Activated T-cell treated with anti-CD3 and anti-CD28 coated beads, Interleukin-2, amount 50 U/mL, for 24 hours (primary cell): Measurements from ENCODE around the gene GFM1.

Source experiments
- DNase-seq: peaks from one replicate; pipeline ENCODE4 v3.0.0-alpha.2; 2020
- H3K27ac Mint-ChIP-seq: 2 replicates; pipeline ENCODE4 v1.8.0; 2020; ENCODE audit warnings: mild to moderate bottlenecking, mixed read lengths
- H3K27me3 Mint-ChIP-seq: 2 replicates; pipeline ENCODE4 v1.8.0; 2020; ENCODE audit warnings: mixed read lengths
- H3K36me3 Mint-ChIP-seq: 2 replicates; pipeline ENCODE4 v1.8.0; 2020; ENCODE audit warnings: low read depth, mixed read lengths
- H3K4me1 Mint-ChIP-seq: 2 replicates; pipeline ENCODE4 v1.8.0; 2020; ENCODE audit warnings: low read depth, mixed read lengths
- H3K4me3 Mint-ChIP-seq: 2 replicates; pipeline ENCODE4 v1.8.0; 2020; ENCODE audit warnings: mild to moderate bottlenecking, moderate library complexity, mixed read lengths
- H3K9me3 Mint-ChIP-seq: 2 replicates; pipeline ENCODE4 v1.8.0; 2020; ENCODE audit warnings: mixed read lengths

Gene GFM1

DNA sequence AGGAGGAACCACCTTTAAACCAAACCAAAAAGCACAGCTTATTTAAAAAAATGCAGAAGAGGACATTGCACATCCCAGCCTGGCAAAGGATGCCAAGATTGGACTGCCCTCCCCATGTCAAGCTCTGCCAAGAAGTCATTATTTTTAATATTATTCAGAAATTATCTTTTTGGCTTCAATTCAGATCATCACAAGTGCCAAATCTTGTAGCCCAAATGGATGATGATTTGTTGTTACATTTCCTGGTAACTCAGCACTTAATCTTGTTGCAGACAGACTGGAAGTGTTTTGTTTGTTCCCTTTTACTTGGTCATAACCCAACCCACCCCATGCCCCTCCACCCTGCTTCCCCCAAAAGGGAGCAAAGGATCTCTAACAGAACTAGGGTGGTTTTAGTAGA is 56.2 kb downstream of the GFM1 start:
- Mint-ChIP-seq H3K9me3 (no peaks in the 10 kb centered on the region), H3K4me3 (no peak overlapping the region), H3K4me1 (peaks cover 7% of the 10 kb centered on the region), H3K27me3 (no peaks in the 10 kb centered on the region), H3K36me3 (peaks cover 78% of the 10 kb centered on the region), H3K27ac (no peak overlapping the region)
- no peak for DNase-seq

DNA sequence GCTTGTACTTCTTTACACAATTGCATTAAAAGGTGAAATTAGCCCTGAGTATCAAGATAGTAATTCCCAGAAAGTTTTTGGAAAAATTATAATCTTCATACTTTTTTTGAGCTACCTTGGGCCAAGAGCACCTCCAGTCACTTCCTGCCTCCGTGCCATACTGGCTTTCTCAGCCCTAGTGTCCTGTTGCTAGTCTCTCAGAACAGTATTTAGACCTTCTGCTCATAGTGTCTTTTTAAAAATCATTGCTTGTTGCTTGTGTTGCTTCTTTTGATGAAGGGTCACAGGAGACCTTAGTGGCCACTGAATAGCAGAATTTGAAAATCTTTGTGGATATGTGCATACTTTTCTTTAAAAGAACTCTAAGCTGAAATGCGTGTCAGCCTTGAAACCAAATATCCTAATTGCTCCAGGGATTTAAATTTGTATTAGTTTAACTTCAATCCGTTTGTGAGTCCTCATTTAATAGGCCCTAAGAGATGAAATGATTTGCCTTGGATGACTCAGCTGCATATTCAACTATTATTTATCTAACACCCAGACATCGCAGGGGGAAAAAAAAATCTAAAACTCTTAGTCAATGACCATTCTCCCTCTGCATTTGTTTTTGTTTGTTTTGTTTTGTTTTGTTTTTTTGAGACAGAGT is 57.2 kb downstream of the GFM1 start:
- Mint-ChIP-seq H3K4me3 (no peak overlapping the region), H3K27ac (no peak overlapping the region)
- DNase-seq = no peak

DNA sequence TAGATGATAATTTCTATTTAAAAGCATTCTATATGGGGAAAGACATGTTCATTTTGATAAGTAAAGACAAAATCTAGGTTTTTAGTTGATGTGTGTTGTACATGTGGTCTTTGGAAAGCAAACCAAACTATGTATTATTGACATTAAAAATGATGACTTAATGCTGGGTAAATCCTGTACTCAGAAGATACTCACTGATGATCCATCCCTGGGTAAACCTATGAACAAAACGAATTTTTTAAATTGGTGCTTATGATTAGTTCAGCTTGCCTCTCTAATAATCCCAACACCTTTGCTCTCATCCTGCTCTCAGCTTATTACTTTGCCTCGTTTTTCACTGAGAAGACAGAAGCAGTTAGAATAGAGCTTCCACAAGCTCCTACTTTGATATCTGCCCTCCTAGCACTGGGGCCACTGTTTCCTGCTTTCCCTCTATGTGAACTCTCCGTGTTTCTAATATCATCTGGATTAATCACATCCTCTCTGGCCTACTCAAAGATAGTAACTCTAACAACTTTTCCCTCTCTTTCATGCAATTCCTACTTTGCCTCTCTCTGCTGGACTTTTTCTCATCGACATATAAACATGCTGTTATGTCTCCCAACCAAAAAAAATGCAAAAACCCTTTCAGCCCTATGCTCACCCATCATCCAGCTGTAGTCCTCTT is 58.6 kb downstream of the GFM1 start:
- DNase-seq = no peak
- Mint-ChIP-seq H3K36me3 (peaks cover 85% of the 10 kb centered on the region), H3K9me3 (no peaks in the 10 kb centered on the region), H3K4me1 (peaks cover 7% of the 10 kb centered on the region), H3K4me3 (no peak overlapping the region), H3K27me3 (no peaks in the 10 kb centered on the region), H3K27ac (no peak overlapping the region)

More for the DNA sequence above, 57.2 kb downstream of the GFM1 start:
- Mint-ChIP-seq H3K36me3 (peaks cover 83% of the 10 kb centered on the region), H3K9me3 (no peaks in the 10 kb centered on the region), H3K27me3 (no peaks in the 10 kb centered on the region), H3K4me1 (peaks cover 7% of the 10 kb centered on the region)

DNA sequence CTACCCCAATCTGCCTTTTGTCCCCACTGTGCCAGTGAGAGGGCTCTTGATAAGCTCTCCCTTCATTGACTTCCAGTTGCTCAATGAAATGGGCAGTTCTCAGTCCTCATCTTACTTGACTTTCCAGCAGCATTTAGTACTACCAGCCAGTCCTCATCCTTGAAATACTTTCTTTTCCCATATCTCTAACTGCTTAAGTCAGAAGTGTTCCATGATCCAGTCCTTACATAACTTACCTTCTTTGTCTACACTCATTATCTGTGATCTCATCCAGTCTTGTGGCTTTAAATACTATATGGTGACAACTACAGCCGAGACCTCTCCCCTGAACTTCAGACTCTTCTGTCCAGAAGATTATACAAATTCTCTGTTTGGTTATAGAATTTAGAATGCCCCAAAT is 59.2 kb downstream of the GFM1 start:
- Mint-ChIP-seq H3K9me3 (no peaks in the 10 kb centered on the region), H3K27me3 (no peaks in the 10 kb centered on the region), H3K27ac (no peak overlapping the region), H3K4me1 (peaks cover 7% of the 10 kb centered on the region), H3K4me3 (no peak overlapping the region), H3K36me3 (peaks cover 85% of the 10 kb centered on the region)
- DNase-seq = no peak

DNA sequence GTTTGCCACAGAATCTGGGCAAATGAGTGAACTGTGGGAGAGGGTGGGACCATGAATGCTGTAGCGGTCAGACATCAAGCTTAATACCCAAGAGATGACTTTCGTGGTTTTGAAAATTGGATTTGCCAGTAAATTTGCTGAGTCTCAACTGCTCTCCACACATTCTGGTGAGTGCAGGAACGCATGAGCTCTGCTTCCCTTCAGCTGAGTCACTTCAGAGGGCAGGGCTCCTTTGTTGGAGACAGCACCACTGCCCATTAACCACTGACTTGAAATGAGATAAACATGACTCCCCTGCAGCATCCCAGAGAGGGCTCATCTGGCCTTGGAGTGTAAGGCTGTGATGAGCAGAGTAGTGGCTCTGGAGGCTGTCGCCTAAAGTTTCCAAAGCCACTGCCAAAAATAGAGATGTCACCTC is 65.3 kb downstream of the GFM1 start:
- H3K36me3 Mint-ChIP-seq = peaks cover 97% of the 10 kb centered on the region
- H3K27ac Mint-ChIP-seq = peak overlapping the region; percentile 10
- H3K4me1 Mint-ChIP-seq = peaks cover 25% of the 10 kb centered on the region

DNA sequence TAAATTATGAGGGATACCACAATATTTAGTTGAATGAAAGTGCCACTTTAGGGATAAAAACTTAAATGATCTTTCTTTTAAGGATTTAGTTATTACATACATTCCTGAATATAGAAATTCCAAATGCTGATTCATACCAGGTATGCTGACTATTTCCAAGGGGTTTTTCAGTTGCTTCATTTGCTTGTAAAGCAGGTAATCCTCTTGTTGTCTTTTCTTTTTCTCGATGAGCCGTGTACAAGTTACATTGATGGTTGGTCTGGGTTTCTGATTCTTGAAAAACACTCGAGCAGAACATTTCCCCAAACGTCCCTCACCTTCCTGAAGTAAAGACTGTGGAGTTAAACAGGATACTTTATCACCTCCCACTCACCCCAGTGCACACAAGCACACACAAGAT is 66.3 kb downstream of the GFM1 start:
- H3K27me3 Mint-ChIP-seq = no peaks in the 10 kb centered on the region
- no peak overlapping the region for H3K27ac Mint-ChIP-seq
- H3K4me1 Mint-ChIP-seq = peaks cover 25% of the 10 kb centered on the region
- no peak for DNase-seq
- no peak overlapping the region for H3K4me3 Mint-ChIP-seq
- no peaks in the 10 kb centered on the region for H3K9me3 Mint-ChIP-seq
- H3K36me3 Mint-ChIP-seq = peaks cover 96% of the 10 kb centered on the region

More for the DNA sequence above, 65.3 kb downstream of the GFM1 start:
- H3K4me3 Mint-ChIP-seq = no peak overlapping the region
- DNase-seq = no peak
- H3K27me3 Mint-ChIP-seq = no peaks in the 10 kb centered on the region
- no peaks in the 10 kb centered on the region for H3K9me3 Mint-ChIP-seq

DNA sequence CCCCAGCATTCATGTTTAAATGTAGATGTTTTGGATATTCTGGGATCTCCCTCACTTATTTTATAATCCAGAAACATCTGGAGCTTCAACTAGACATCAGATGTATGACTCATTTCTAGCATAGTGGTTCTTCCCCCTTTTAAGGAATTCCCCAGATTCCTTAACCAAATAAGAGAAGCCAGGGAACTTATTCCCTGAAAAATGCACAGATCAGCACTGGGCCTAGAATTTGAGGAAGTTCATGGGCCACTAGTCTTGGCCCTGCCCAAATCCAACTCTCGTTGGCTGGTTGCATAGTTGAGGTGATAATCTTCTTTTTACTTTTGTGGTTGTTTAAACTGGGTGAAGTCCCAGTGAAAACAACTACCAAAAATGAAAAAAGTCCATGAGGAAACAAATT is 67.6 kb downstream of the GFM1 start:
- Mint-ChIP-seq H3K9me3 (no peaks in the 10 kb centered on the region), H3K4me1 (peaks cover 26% of the 10 kb centered on the region), H3K27me3 (no peaks in the 10 kb centered on the region), H3K36me3 (peaks cover 94% of the 10 kb centered on the region), H3K4me3 (no peak overlapping the region), H3K27ac (peak overlapping the region; percentile 6)
- DNase-seq = no peak

DNA sequence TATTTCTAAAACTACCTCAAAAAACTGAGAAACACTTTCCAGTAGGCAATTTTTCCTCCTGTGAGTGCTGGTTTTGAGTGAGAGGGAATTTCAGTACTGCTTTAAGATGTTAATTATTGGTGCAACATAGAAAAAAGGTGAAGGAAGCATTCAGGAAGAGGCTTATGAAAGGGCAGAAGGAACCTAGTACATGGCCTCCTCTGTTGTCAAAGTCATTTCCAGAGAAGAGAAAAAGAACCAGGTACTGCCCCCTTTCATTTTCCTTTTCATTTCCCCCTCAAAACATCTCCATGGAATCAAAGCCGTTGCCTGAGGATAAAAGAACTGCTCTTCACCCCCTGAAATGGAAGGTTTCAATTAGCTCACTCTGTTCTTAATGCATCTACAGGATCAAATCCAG is 68.1 kb downstream of the GFM1 start:
- no peak overlapping the region for H3K4me3 Mint-ChIP-seq
- H3K27ac Mint-ChIP-seq = peak overlapping the region; percentile 12
- DNase-seq = no peak
- H3K4me1 Mint-ChIP-seq = peaks cover 30% of the 10 kb centered on the region
- no peaks in the 10 kb centered on the region for H3K9me3 Mint-ChIP-seq
- no peaks in the 10 kb centered on the region for H3K27me3 Mint-ChIP-seq
- peaks cover 94% of the 10 kb centered on the region for H3K36me3 Mint-ChIP-seq

DNA sequence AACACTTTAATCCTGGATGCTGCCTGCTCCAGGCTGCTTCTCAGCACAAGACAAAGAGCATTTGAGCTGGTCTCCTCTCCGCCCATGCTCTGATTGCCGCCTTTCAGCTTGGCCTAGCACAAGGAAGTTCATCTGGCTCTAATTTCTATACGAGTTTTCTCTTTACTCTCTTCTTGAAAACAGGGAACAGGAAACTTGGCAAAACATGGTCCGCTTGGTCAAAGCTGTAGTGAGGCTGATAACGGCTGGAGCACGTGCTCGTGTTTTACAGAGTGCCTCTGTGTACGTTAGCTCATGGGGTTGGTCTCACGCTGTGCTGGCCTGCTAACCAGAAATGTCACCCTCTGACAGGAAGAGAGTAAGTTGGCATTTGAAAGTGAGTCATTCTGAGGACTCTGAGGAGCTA is 68.8 kb downstream of the GFM1 start:
- no peak for DNase-seq
- Mint-ChIP-seq H3K36me3 (peaks cover 92% of the 10 kb centered on the region), H3K4me1 (peaks cover 30% of the 10 kb centered on the region), H3K27ac (peak overlapping the region; percentile 58), H3K9me3 (no peaks in the 10 kb centered on the region), H3K27me3 (no peaks in the 10 kb centered on the region), H3K4me3 (no peak overlapping the region)

DNA sequence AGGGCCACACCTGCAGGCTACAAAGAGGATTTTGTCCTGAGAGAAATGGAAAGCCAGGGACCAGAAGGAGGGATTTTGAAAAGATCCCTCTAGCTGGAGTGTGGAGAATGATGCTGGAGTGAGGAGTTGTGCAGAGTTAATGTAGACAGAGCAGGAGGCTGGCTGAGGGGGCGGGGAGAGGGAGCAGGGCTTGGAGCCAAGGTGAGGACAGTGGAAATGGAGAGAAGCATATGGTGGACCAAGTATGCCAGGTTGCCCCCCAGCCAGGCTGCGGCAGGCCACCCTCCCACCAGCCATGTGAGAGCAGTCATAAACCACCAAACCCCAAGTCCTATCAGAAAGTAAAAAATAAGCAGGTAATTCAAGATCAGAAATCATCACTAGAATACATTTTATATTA is 73.2 kb downstream of the GFM1 start:
- H3K27ac Mint-ChIP-seq = no peak overlapping the region

DNA sequence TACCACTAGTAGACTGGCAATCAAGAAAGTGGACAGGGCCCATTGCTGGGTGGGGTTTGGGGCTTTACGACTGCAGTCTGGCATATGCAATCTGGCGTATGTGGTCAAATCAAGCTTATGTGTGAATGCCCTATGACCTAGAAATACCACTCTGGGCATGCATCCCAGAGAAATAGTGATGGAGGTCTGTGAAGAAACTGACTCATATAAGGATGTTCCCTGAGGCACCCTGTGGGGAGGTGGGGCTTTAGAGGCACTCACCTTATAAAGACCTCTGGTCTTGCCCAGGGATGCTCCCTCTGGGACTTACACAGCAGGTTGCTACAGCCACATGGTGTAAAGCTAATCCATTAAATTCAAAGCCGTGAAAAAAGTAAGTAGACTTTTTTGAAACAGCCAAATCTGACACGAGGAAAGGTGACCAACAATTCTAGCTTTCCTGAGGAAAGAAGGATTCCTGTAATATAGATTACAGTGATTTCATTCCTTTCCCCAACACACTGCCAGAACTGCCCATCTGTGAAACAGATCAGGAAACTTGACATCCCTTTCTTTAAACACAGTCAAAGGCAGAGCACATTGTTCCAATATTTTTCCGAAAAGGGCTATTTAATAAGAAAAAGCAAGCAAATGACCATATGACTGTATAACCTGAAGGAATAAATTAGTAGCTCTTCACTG is 74.3 kb downstream of the GFM1 start:
- Mint-ChIP-seq H3K4me1 (peaks cover 42% of the 10 kb centered on the region), H3K36me3 (peaks cover 74% of the 10 kb centered on the region), H3K4me3 (no peak overlapping the region), H3K27ac (no peak overlapping the region), H3K27me3 (no peaks in the 10 kb centered on the region), H3K9me3 (no peaks in the 10 kb centered on the region)
- DNase-seq = no peak

More for the DNA sequence above, 73.2 kb downstream of the GFM1 start:
- peaks cover 43% of the 10 kb centered on the region for H3K4me1 Mint-ChIP-seq
- no peaks in the 10 kb centered on the region for H3K9me3 Mint-ChIP-seq
- H3K4me3 Mint-ChIP-seq = no peak overlapping the region
- peaks cover 80% of the 10 kb centered on the region for H3K36me3 Mint-ChIP-seq
- no peak for DNase-seq
- no peaks in the 10 kb centered on the region for H3K27me3 Mint-ChIP-seq

DNA sequence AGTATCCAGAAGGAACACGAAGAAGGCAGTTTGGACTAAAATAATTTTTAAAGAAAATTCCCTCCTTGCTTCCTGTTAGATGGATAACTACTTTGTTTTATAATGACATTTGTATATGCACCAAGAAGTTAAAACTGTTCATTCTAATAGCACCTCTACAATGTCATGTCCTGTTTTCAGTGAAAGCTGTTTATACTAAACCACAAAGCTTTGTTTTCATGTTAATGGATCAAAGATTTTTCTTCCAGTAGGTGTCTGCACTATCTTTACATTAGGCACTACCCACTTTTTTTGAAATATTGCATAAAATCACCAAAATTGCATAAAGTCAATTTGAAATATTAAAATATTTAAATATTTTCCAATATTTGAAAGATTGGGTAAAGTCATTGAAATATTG is 77.8 kb downstream of the GFM1 start:
- H3K27ac Mint-ChIP-seq = no peak overlapping the region
- H3K4me1 Mint-ChIP-seq = peaks cover 41% of the 10 kb centered on the region
- peaks cover 51% of the 10 kb centered on the region for H3K36me3 Mint-ChIP-seq
- H3K27me3 Mint-ChIP-seq = no peaks in the 10 kb centered on the region
- DNase-seq = no peak
- no peaks in the 10 kb centered on the region for H3K9me3 Mint-ChIP-seq
- H3K4me3 Mint-ChIP-seq = no peak overlapping the region

DNA sequence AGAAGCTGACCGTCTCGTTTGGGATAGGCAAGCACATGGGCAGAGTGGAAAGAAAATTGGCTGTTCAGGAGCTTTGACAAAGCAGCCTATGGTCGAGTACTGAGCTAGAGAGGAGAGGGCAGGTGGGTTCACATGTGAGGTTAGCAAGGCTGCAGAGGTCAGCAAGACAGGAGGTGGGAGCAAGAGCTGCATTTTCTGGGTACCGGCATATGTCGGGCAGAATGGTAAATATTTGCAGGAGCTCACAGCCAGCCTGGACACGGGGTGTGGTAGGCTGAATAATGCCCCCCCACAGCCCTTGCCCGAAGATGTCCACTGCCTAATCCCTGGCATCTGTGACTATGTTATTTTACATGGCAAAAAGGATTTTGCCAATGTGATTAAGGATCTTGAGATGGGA is 79.7 kb downstream of the GFM1 start:
- Mint-ChIP-seq H3K36me3 (peaks cover 35% of the 10 kb centered on the region), H3K4me1 (peaks cover 50% of the 10 kb centered on the region), H3K9me3 (no peaks in the 10 kb centered on the region), H3K27ac (peak overlapping the region; percentile 26), H3K27me3 (no peaks in the 10 kb centered on the region), H3K4me3 (no peak overlapping the region)
- no peak for DNase-seq

DNA sequence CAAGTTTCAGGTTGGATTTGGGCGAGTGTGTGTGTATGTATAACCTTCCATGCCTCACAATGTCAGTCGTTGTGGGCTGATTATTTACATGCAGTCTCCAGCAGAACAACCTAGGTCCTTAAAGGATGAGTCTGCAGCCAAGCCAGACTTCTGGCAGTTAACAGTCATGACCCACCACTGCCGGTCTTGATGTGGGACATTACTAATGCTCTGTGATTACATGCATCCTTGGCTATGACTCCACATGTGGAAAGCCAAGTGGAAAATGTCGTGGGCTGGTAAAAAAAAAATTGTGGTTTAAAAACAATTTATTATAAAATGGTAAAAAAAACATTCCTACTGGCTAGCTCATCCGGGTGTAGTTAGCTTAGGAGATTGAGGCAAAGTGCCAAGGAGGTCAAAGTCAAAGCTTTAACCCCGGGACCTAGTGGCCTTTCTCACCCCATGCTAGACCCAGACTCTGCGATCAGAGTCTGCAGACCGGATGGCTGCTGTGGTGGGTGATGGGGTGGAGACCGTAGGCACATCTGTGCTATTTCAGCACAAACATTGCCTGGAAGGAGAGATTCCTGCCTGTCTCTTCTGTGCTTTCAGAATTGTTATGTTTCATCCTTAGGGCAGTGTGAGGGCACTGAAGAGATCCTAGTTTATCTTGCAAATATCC is 81.2 kb downstream of the GFM1 start:
- no peaks in the 10 kb centered on the region for H3K9me3 Mint-ChIP-seq
- peaks cover 24% of the 10 kb centered on the region for H3K36me3 Mint-ChIP-seq
- H3K4me1 Mint-ChIP-seq = peaks cover 43% of the 10 kb centered on the region
- H3K4me3 Mint-ChIP-seq = no peak overlapping the region
- peaks cover 3% of the 10 kb centered on the region for H3K27me3 Mint-ChIP-seq
- peak overlapping the region; percentile 48 for H3K27ac Mint-ChIP-seq
- no peak for DNase-seq
